HG03060 (cell line): ENCODE data around the gene NREP.

Experiments
- ATAC-seq: cut with Tn5 transposase; IDR thresholded peaks from one replicate; pipeline ENCODE4 v1.9.1; 2021; ENCODE audit warnings: low read depth, moderate number of reproducible peaks; ENCODE audit not compliant: unreplicated experiment

Gene NREP

GRCh38 chr5:111765613-111766571, 8.9 kb upstream of the NREP start:
- no peak for ATAC-seq

- ATAC-seq, result no peak
Measured at GRCh38 chr5:111764019-111764418, 7.0 kb upstream of the NREP start.

- no peak for ATAC-seq
Measured at GRCh38 chr5:111762895-111763294, 5.9 kb upstream of the NREP start.

- ATAC-seq, result no peak
Measured at GRCh38 chr5:111758284-111758628, 1.3 kb upstream of the NREP start.

GRCh38 chr5:111757355-111758283, 625 bp upstream of the NREP start:
- peak; percentile 47 for ATAC-seq

GRCh38 chr5:111755942-111756381, 1.0 kb downstream of the NREP start:
- no peak for ATAC-seq

GRCh38 chr5:111755345-111755941, 1.6 kb downstream of the NREP start:
- no peak for ATAC-seq

- no peak for ATAC-seq
Measured at GRCh38 chr5:111753884-111754589, 3.0 kb downstream of the NREP start.

GRCh38 chr5:111752426-111752965, 4.5 kb downstream of the NREP start:
- ATAC-seq, result no peak

- ATAC-seq, result no peak
Measured at GRCh38 chr5:111749303-111750026, 7.5 kb downstream of the NREP start.

GRCh38 chr5:111748304-111748763, 8.7 kb downstream of the NREP start:
- no peak for ATAC-seq

- no peak for ATAC-seq
Measured at GRCh38 chr5:111747337-111747736, 9.7 kb downstream of the NREP start.

- ATAC-seq, result no peak
Measured at GRCh38 chr5:111746791-111747190, 10.2 kb downstream of the NREP start.

- no peak for ATAC-seq
Measured at GRCh38 chr5:111745075-111745739, 11.8 kb downstream of the NREP start.

- ATAC-seq, result no peak
Measured at GRCh38 chr5:111744455-111744854, 12.5 kb downstream of the NREP start.

GRCh38 chr5:111743988-111744387, 13.0 kb downstream of the NREP start:
- no peak for ATAC-seq

GRCh38 chr5:111743512-111743911, 13.5 kb downstream of the NREP start:
- no peak for ATAC-seq

GRCh38 chr5:111742177-111742994, 14.6 kb downstream of the NREP start:
- ATAC-seq, result no peak
